H9 (cell line): ENCODE results near the gene PLEK2. TPM values are rescaled to one million over a fixed set of nuclear protein-coding genes. Genes with fewer than 3 reads are reported as not detected.

Experiments used
- DNase-seq: peaks from one replicate; pipeline ENCODE4 v3.0.0-alpha.2; 2017
- H2AFZ ChIP-seq: one replicate; pipeline ENCODE4 v1.6.1; 2013; ENCODE audit warnings: mild to moderate bottlenecking, low read length, control low read depth, moderate library complexity
- H2AK5ac ChIP-seq: 2 replicates; pipeline ENCODE4 v1.6.1; 2013; ENCODE audit warnings: low read length, control low read depth, mixed read lengths; ENCODE audit not compliant: insufficient read length
- H2BK120ac ChIP-seq: one replicate; pipeline ENCODE4 v1.6.1; 2013; ENCODE audit warnings: low read depth, mild to moderate bottlenecking, low read length, control low read depth, inconsistent platforms; ENCODE audit not compliant: poor library complexity, severe bottlenecking
- H2BK12ac ChIP-seq: 2 replicates; pipeline ENCODE4 v1.6.1; 2013; ENCODE audit warnings: low read length, control low read depth, mixed read lengths, low read depth; ENCODE audit not compliant: insufficient read length
- H2BK15ac ChIP-seq: 2 replicates; pipeline ENCODE4 v1.6.1; 2013; ENCODE audit warnings: low read depth, low read length, control low read depth
- H2BK20ac ChIP-seq: one replicate; pipeline ENCODE4 v1.6.1; 2013; ENCODE audit warnings: low read depth, mild to moderate bottlenecking, low read length, control low read depth, inconsistent platforms; ENCODE audit not compliant: poor library complexity, severe bottlenecking
- H2BK5ac ChIP-seq: 2 replicates; pipeline ENCODE4 v1.6.1; 2013; ENCODE audit warnings: low read length, control low read depth, mixed read lengths; ENCODE audit not compliant: insufficient read length
- H3K14ac ChIP-seq: 2 replicates; pipeline ENCODE4 v1.6.1; 2013; ENCODE audit warnings: low read length, control low read depth; ENCODE audit not compliant: insufficient read depth
- H3K18ac ChIP-seq: 2 replicates; pipeline ENCODE4 v1.6.1; 2013; ENCODE audit warnings: low read depth, mild to moderate bottlenecking, mixed read lengths, low read length, control low read depth; ENCODE audit not compliant: insufficient read length
- H3K23ac ChIP-seq: 2 replicates; pipeline ENCODE4 v1.6.1; 2013; ENCODE audit warnings: low read length, control low read depth, mixed read lengths, low read depth; ENCODE audit not compliant: insufficient read length
- H3K23me2 ChIP-seq: 2 replicates; pipeline ENCODE4 v1.6.1; 2013; ENCODE audit warnings: low read depth, mild to moderate bottlenecking, mixed read lengths, low read length, control low read depth; ENCODE audit not compliant: insufficient read length, poor library complexity, severe bottlenecking
- H3K27ac ChIP-seq: 2 replicates; pipeline ENCODE4 v1.5.1; 2013; ENCODE audit warnings: low read length, control low read depth, mixed read lengths, low read depth; ENCODE audit not compliant: insufficient read length
- H3K27me3 ChIP-seq: 2 replicates; pipeline ENCODE4 v1.6.1; 2013; ENCODE audit warnings: low read length, control low read depth, inconsistent platforms; ENCODE audit not compliant: insufficient read depth
- H3K4ac ChIP-seq: 2 replicates; pipeline ENCODE4 v1.6.1; 2013; ENCODE audit warnings: low read depth, mild to moderate bottlenecking, control low read depth, inconsistent platforms, low read length, moderate library complexity
- H3K4me1 ChIP-seq: 2 replicates; pipeline ENCODE4 v1.6.1; 2013; ENCODE audit warnings: low read length, control low read depth, inconsistent platforms; ENCODE audit not compliant: insufficient read depth
- H3K4me2 ChIP-seq: 2 replicates; pipeline ENCODE4 v1.6.1; 2013; ENCODE audit warnings: low read length, control low read depth, mixed read lengths; ENCODE audit not compliant: insufficient read length, insufficient read depth
- H3K56ac ChIP-seq: 2 replicates; pipeline ENCODE4 v1.6.1; 2013; ENCODE audit warnings: low read depth, mild to moderate bottlenecking, mixed read lengths, low read length, control low read depth; ENCODE audit not compliant: insufficient read length
- H3K79me1 ChIP-seq: 2 replicates; pipeline ENCODE4 v1.6.1; 2013; ENCODE audit warnings: low read depth, mild to moderate bottlenecking, moderate library complexity, low read length, control low read depth, inconsistent platforms; ENCODE audit not compliant: insufficient read depth, poor library complexity, severe bottlenecking
- H3K79me2 ChIP-seq: 2 replicates; pipeline ENCODE4 v1.6.1; 2013; ENCODE audit warnings: low read length, control low read depth, inconsistent platforms; ENCODE audit not compliant: insufficient read depth
- H3K9ac ChIP-seq: 2 replicates; pipeline ENCODE4 v1.6.1; 2013; ENCODE audit warnings: low read length, control low read depth, mixed read lengths; ENCODE audit not compliant: insufficient read length; ENCODE audit errors: extremely low read depth
- H3K9me3 ChIP-seq: one replicate; pipeline ENCODE4 v1.6.1; 2013; ENCODE audit warnings: low read depth, low read length, inconsistent platforms; ENCODE audit not compliant: control insufficient read depth
- H3T11ph ChIP-seq: one replicate; pipeline ENCODE4 v1.6.1; 2013; ENCODE audit warnings: mild to moderate bottlenecking, low read length, control low read depth, inconsistent platforms
- H4K20me1 ChIP-seq: one replicate; pipeline ENCODE4 v1.6.1; 2013; ENCODE audit not compliant: control insufficient read depth, insufficient read length, insufficient read depth
- H4K5ac ChIP-seq: 2 replicates; pipeline ENCODE4 v1.6.1; 2013; ENCODE audit warnings: low read depth, mild to moderate bottlenecking, mixed read lengths, low read length, control low read depth; ENCODE audit not compliant: insufficient read length
- H4K8ac ChIP-seq: replicated peaks from 2 replicates; pipeline ENCODE4 v1.6.1; 2013; ENCODE audit warnings: low read length, control low read depth, mixed read lengths, low read depth; ENCODE audit not compliant: insufficient read length
- H4K91ac ChIP-seq: 2 replicates; pipeline ENCODE4 v1.6.1; 2013; ENCODE audit warnings: low read depth, mild to moderate bottlenecking, moderate library complexity, mixed read lengths, low read length, control low read depth; ENCODE audit not compliant: insufficient read length
- H3K27ac Mint-ChIP-seq, 3 experiments: 2 replicates in 2 of 3; 3 replicates in 1 of 3; pipeline ENCODE4 v1.8.0; 2020 to 2021; ENCODE audit warnings: mixed read lengths in 3 of 3, mild to moderate bottlenecking in 1 of 3, moderate library complexity in 1 of 3
- H3K27me3 Mint-ChIP-seq: 2 replicates; pipeline ENCODE4 v1.8.0; 2021; ENCODE audit warnings: low read depth, mild to moderate bottlenecking, moderate library complexity, mixed read lengths
- H3K36me3 Mint-ChIP-seq, 3 experiments: 2 replicates in 2 of 3; 3 replicates in 1 of 3; pipeline ENCODE4 v1.8.0; 2020 to 2021; ENCODE audit warnings: low read depth in 3 of 3, mixed read lengths in 3 of 3; ENCODE audit not compliant: insufficient read depth in 1 of 3
- H3K4me1 Mint-ChIP-seq, 2 experiments: 2 replicates each; pipeline ENCODE4 v1.8.0; 2020; ENCODE audit warnings: mixed read lengths in 2 of 2
- H3K4me3 Mint-ChIP-seq, 2 experiments: 2 replicates in 1 of 2; 3 replicates in 1 of 2; pipeline ENCODE4 v1.8.0; 2020 to 2021; ENCODE audit warnings: mild to moderate bottlenecking in 2 of 2, mixed read lengths in 2 of 2, moderate library complexity in 1 of 2
- H3K9me3 Mint-ChIP-seq, 2 experiments: 2 replicates in 1 of 2; 3 replicates in 1 of 2; pipeline ENCODE4 v1.8.0; 2020; ENCODE audit warnings: mild to moderate bottlenecking in 2 of 2, mixed read lengths in 2 of 2, moderate library complexity in 1 of 2
- WGBS: extraction: QIAGEN DNeasy Blood & Tissue Kit; methylation state at CpG from one replicate; pipeline ENCODE4 v1.1.7; 2013; ENCODE audit warnings: missing lambda C conversion rate, low lambda C conversion rate, mixed read lengths; ENCODE audit not compliant: insufficient read length; ENCODE audit errors: extremely low coverage; 5-methylcytosine and 5-hydroxymethylcytosine counted together
- total RNA-seq: library from RNA; stranded (reverse); gene quantifications from 2 replicates; pipeline ENCODE4 v1.2.1, GENCODE V29; 2021
- TF ChIP-seq, protein P1 (sequence below): fragments of 200-600 bp; sonication (generic); conservative IDR thresholded peaks from 3 replicates; pipeline ENCODE4 v1.8.0; 2021; ENCODE audit warnings: antibody characterized with exemption, mild to moderate bottlenecking

PLEK2 gene
- total RNA-seq, 1 experiment from 2014 or later: not detected

DNA sequence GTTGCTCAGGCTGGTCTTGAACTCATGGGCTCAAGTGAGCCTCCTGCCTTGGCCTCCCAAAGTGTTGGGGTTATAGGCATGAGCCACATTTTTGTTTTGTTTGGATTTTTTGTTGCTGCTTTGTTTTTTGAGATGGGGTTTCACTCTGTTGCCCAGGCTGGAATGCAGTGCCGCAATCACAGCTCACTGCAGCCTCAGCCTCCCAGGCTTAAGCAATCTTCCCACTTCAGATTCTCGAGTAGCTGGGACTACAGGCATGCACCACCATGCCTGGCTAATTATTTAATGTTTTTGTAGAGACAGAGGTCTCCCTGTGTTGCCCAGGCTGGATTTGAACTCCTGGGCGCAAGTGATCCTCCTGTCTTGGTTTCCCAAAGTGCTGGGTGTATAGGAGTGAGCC lies 5.7 kb upstream of the PLEK2 start:
- WGBS: no CpG with 5 or more reads among the region's 3 CpGs
- H3K4me3 Mint-ChIP-seq: no peak overlapping the region

More for the DNA sequence above, 5.7 kb upstream of the PLEK2 start:
- no peaks in the 10 kb centered on the region for H3K23me2 ChIP-seq
- no peak overlapping the region for H2AK5ac ChIP-seq
- H2BK12ac ChIP-seq: no peak overlapping the region
- no peak overlapping the region for H3K56ac ChIP-seq
- no peak for DNase-seq
- H2BK15ac ChIP-seq: no peak overlapping the region
- H3K9me3 Mint-ChIP-seq: no peaks in the 10 kb centered on the region
- no peak overlapping the region for H4K91ac ChIP-seq
- no peaks in the 10 kb centered on the region for H3K9me3 ChIP-seq
- H3K9ac ChIP-seq: no peak overlapping the region
- H3K36me3 Mint-ChIP-seq: no peaks in the 10 kb centered on the region
- no peak overlapping the region for H3K4me2 ChIP-seq
- H3K14ac ChIP-seq: no peak overlapping the region
- no peaks in the 10 kb centered on the region for H3K4me1 Mint-ChIP-seq
- no peaks in the 10 kb centered on the region; the same call in 1 of the 2 replicates for H3K27me3 ChIP-seq
- H3K4ac ChIP-seq: no peak overlapping the region
- no peak overlapping the region for H3K18ac ChIP-seq
- no peaks in the 10 kb centered on the region for H3K79me2 ChIP-seq
- H3K23ac ChIP-seq: no peak overlapping the region
- H3K27ac Mint-ChIP-seq: no peak overlapping the region
- H3K27ac ChIP-seq: no peak overlapping the region
- no peak overlapping the region for H4K8ac ChIP-seq
- no peak overlapping the region for H3T11ph ChIP-seq
- no peak overlapping the region for H2BK5ac ChIP-seq
- no peak overlapping the region for H2BK120ac ChIP-seq
- H4K20me1 ChIP-seq: no peaks in the 10 kb centered on the region
- H2BK20ac ChIP-seq: no peak overlapping the region
- H3K79me1 ChIP-seq: no peaks in the 10 kb centered on the region
- no peak overlapping the region for H4K5ac ChIP-seq
- no peak overlapping the region for H2AFZ ChIP-seq
- H3K4me1 ChIP-seq: no peaks in the 10 kb centered on the region
- no peaks in the 10 kb centered on the region; the same call in 1 of the 2 replicates for H3K27me3 Mint-ChIP-seq
- TF ChIP-seq, protein P1, sequence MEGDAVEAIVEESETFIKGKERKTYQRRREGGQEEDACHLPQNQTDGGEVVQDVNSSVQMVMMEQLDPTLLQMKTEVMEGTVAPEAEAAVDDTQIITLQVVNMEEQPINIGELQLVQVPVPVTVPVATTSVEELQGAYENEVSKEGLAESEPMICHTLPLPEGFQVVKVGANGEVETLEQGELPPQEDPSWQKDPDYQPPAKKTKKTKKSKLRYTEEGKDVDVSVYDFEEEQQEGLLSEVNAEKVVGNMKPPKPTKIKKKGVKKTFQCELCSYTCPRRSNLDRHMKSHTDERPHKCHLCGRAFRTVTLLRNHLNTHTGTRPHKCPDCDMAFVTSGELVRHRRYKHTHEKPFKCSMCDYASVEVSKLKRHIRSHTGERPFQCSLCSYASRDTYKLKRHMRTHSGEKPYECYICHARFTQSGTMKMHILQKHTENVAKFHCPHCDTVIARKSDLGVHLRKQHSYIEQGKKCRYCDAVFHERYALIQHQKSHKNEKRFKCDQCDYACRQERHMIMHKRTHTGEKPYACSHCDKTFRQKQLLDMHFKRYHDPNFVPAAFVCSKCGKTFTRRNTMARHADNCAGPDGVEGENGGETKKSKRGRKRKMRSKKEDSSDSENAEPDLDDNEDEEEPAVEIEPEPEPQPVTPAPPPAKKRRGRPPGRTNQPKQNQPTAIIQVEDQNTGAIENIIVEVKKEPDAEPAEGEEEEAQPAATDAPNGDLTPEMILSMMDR: no peak
